HG02973 (cell line): ENCODE results near the gene ETS1.

Experiments used
- ATAC-seq: cut with Tn5 transposase; IDR thresholded peaks from one replicate; pipeline ENCODE4 v1.9.1; 2021; ENCODE audit warnings: moderate library complexity; ENCODE audit not compliant: unreplicated experiment

ETS1 gene

DNA sequence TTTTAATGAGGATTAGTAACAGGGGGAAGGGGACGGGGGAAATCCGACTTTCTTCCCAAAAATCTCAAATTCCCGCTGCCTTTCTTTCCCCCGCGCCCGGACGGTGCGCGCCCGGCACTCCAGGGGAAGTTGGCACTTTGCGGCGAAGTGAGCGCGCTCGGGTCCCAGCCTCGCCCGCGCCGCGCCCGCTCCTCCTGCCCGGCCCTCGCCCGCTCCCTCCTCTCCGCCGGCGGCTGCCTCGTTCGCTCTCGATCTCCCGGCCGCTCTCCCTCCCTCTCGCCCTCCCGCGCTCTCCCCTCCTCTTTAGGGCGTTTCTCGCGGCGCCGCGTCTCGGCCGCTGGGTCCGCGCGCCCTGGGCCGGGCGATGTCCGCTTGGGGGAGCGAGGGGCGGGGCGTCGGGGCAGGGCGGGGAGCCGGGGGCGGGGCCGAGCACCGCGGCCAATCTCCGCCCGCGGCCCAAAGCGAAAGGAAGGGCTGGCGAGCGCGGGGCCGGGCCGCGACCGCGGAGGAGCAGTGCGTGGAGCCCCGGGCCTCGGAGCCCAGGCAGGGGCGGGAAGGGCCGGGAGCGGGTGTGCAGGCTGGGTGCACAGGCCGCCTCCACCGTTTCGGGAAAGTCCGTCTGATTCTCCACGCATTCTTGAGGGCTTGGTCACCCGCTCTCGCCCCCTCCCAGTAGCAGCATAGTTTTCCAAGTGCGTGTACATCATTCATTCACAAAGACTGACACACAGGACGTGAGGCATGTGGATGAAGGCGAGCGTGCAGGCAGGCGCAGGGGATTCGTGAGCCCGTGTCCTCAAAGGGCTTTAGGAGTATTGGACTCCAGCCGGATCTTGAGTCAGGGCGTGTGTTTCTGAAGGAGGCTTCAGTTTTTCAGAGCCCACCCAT lies 65.1 kb downstream of the ETS1 start:
- peak; percentile 76 for ATAC-seq

DNA sequence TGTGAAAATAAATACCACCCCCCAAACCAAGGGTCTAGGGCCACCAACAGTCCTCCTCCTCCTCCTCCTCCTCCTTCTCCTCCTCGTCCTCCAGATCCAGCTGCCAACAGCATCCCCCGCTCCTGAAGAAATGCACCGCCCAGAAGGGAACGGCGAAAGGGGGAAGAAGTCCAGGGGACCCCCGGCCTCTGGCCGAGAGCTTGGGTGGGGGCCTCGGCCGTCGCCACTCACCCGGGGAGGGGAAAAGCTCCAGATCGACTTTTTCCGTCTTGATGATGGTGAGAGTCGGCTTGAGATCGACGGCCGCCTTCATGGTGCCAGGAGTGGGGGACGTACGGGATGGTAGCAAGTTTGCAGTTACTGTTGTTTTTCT lies 65.7 kb downstream of the ETS1 start:
- no peak for ATAC-seq

DNA sequence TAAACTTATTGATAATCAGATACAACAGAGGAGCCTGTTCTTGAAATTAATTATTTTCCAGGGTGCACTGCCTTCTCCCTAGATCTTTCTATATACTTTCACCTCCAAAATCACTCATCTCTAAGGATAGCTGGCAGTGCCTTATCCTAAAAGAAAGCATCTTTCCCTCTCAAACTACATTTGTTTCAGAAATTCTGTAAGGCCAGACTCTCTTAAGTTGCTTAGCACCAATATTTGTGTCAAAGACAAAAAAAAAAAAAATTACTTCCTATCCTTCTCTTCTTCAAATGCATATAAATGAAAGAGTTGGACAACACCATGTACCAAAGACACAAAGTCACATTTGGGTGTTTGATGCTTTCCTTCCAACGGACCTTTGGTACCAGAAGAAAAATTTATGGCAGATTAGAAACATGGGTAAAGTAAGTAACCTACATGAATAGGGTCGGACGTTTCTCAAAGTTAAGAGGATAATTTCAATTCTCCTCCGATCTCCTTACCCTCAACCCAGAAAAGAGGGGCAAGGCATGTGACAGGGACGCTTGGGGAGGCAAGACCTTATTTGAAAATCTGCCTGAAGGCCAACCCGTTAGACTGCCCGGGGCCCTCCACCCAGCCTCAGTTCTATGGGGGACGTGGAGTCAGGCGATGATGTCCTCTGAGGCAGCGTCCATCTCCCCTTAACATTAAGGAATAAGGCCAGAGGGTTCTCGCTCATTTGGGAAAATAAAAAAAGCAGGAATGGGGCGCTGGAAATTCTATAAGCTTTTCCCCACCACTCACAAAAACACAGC lies 66.3 kb downstream of the ETS1 start:
- ATAC-seq = no peak

DNA sequence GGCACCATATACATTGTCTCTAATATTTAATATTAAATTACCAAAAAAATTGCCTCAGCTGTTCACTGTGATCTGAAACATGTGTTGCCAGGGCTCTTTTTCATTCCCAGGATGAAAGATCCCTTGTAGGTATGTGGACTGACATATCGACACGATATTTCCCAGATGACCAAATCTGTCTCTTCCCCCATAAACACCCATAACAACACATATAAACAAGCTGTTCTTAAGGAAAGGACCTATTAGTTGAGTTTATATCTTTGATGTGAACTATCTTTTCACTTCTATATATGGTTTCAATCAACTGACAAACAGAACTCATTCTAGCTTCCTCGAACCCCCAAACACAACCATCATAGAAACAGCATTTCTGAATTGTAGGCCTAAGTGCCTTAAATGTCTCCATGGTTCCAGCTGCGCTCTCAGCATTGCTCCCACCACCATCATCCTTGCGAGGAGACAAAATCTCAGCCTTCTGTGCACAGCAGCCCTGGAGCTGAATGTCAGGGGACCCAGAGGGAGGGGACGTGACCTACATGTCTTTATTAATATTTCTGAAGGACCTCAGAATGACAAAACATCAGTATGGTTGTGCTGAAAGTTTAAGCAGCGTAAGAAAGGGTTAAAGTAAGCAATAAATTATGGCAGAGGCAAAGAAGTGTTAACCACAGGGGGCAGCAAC lies 67.0 kb downstream of the ETS1 start:
- ATAC-seq = no peak

DNA sequence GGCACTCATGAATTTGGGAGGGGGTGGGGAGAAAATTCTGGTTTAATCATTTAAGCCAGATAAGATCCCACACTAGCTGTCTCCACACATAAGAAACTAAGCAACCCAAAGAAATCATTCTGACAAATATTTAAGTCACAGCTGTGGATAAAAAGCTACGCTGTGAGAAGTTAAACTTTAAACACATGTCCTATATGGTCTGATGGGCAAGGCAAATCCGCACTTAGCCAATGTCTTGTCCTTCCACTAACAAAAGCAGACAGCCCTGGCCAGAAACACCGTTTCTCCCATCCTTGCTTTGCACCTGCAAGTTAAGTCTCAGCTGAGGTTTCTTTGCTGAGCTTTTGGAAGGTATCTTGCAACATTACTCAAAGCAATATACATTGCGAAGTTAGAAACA lies 68.0 kb downstream of the ETS1 start:
- no peak for ATAC-seq

DNA sequence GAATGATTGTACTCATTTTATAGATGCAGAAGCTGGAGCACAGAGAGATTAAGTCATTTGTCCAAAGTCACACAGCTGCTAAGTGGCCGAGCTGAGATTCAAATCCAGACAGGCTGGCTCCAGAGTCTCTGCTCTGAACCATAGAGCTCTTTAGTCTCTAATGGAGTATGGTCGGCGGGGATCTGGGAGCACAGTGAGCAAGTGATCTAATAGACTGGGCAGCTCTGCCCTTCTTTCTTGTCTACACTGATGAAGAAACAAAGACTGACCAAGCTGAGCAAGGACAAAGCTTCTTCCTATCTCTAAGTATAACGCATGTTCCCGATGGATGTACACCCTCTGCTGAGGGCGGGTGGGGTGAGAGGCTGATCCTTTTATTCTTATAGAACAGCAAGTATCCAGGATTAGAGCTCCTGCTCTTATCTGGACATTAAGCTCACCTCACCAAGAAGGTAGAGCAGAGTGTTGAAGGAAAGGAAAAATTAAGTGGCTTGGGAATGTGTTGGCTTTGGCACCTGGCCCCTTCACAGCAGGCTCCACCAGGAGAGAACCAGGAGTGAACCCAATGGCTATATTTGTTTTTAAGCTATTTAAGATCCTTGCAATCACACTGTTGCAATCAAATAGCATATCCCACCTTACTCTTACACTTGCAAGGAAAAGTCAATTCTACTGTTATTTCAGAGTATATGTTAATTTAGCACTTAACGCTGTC lies 68.7 kb downstream of the ETS1 start:
- no peak for ATAC-seq

DNA sequence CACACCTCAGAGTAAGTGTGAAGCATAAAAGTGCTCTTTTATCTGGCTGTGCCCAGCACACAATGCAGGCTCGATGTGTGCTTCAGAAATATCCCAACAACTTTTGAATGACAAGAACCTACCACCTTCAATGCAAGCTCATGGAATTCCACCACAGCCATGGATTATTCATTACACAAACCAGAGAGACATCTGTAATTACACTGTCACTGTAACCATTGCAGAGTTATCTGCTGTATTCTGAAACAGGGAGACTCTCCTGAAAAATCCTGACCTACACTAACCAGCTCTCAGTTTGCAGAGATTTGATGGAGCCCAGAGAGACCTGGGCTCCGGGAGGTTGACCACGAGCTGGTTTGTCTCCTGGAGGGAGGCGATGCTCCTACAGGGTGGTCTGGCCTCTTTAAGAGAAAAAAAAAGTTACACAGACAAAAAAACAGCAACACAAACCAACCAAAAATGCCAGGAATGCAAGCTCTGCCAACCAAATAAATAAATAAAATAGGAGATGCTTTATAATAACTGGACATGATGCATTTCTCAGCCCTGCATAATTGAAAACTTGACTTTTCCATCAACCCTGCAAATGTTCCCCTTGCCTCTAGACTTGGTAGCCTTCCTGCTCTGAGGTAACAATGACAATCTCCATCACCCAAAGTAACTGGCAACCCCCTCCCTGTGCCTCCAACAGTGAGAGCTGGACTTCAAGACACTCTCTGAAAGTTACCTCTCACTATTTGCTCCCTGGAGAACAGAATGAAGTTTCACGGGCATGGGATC lies 69.7 kb downstream of the ETS1 start:
- no peak for ATAC-seq

DNA sequence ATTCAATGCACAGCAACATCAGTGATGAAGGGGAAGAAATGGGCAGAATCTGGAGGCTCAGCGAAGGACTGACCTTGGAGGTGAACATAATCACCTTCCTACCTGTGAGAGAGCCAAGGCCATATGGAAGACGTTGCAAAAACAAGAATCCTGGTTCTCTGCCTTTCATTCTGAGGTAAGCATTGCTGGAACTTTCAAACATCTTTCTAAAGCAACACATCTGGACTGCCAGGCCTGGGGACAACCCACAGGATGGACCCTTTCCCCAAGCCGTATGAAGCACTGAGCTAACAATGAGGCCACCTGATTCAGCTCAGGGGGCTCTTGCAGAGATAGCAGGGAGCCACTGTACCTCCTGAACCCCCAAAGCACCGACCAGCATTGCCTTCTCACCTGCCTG lies 70.5 kb downstream of the ETS1 start:
- no peak for ATAC-seq

DNA sequence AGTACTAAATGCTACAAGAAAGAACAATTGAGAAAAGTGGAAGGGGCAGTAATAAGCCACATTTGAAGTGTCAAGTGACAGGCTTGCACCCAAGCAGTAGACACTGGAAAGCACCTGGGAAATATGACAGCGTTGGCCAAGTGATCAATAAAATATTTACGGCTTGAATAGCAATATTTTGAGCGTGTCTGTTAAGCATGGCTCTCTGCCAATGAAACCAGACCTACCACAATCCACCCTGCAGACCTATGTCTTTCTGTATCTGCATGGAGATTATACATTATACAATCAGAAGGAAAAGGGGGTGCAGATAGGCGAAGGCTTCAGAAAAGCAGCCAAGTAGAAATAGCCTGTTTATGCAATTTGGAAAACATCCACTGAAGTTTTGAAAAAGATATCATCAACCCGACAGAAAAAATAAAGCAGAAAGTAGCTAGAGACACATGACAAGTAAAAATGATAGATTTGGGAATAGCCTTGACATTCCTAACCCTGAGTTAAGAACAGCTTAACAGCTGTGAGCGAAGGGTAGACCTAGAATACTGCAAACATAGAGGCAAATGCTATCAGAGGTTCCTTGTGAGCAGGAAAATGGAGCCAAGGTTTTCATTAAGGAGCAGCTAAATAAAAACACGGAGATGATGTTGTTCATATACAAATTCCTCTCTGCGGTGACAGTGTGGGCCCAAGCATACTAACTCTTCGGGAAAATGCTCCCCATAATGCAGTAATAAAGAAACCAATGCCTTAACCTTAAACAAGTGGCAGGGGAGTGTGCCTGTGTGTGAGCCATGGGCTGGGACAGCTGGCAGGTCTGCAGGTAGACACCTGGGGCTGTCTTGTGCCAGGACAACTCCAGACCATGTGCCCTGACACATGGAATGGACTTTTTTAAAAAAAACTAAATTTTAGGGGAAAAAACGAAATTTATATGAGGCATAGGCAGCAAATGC lies 71.3 kb downstream of the ETS1 start:
- ATAC-seq = no peak

DNA sequence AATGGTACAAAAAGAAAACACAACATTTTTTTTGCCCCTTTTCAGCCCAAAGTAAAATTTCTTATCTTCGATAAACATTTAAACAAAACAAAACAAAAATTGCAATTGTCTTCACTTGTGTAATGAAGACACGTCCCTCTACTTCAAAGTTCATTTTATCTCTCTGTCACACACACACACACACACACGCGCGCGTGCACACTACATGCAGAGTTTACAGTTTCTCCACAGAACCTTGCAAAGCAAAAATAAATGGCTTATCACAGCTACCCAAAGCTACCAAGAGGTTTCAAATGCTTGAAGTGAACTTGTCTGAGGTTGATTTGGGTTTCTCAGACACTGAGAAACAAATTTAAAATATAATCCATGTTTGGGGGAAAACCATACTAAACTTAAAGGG lies 72.3 kb downstream of the ETS1 start:
- no peak for ATAC-seq

DNA sequence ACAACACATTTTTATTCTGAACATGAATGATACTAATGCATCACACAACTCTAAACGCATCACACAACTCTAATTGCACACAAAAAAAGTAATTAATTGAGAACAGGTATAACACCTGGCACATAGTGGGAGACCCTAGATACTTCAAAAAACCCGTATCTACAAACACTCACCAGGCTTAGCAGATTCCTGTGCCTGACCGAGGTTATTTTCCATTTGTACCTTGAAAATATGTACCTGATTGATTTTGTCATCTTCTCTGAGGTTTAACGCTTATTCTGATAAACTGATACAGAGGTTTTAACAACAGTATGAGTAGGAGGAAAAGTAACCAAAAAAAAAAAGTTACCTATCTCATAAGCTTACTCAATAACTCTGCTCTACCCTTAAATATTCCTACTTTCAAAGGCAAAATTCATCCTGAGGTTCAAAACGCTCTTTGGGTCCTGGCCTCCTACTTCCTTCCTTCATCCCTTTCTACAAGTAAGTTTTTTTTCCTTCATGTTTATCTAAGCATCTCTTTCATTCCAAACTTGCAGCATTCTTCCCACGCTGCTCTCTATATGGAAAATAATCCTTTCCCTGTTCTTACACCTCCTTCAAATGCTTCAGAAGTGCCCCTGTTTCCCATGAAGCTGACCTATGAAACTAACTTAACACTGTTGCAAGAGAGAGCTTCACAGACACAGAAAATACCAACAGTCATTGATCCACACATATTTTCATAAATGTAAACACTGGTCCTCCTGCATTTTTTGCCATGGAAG lies 73.3 kb downstream of the ETS1 start:
- ATAC-seq = no peak

DNA sequence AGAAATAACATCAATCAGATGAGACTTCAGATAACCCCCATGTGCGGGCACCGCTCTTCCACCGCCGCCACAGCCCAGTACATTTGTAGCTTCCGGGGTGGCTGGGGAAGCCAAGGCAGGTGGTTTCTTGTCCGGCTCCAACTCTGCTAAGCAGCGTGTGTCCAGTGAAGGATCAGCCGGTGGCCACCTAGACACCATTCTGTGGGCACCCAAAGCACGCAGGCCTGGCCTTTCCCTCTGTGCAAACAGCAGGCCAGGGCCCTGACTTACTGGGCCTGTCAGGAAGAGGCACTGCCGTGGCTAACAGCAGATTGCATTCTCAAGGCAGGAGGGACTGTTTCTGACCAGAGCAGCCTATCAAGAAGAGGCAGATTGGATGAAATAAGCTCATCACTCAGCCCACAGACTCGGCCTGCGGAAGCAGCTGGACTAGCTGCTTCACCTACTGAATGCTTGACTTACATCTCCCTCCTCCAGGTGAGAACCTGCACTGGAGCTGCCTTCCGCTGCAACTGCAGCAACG lies 74.8 kb downstream of the ETS1 start:
- ATAC-seq = no peak

DNA sequence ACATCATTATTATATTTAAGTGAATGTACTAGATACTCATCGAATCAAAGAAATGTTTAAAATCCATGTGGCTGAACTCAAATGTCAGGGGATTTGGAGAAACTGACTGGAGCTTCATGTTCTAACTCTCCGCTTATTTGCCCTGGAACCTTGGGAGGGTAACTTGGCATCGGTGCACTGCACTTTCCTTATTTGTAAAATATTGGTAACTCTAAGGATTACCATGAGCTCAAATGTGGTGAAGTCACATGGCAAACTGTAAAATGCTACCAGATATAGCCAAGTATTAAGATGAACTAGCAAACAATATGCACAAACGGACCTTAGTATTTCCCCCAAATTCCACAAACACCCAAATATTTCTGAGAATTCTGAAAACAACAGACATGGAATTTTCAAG lies 75.6 kb downstream of the ETS1 start:
- ATAC-seq = no peak

DNA sequence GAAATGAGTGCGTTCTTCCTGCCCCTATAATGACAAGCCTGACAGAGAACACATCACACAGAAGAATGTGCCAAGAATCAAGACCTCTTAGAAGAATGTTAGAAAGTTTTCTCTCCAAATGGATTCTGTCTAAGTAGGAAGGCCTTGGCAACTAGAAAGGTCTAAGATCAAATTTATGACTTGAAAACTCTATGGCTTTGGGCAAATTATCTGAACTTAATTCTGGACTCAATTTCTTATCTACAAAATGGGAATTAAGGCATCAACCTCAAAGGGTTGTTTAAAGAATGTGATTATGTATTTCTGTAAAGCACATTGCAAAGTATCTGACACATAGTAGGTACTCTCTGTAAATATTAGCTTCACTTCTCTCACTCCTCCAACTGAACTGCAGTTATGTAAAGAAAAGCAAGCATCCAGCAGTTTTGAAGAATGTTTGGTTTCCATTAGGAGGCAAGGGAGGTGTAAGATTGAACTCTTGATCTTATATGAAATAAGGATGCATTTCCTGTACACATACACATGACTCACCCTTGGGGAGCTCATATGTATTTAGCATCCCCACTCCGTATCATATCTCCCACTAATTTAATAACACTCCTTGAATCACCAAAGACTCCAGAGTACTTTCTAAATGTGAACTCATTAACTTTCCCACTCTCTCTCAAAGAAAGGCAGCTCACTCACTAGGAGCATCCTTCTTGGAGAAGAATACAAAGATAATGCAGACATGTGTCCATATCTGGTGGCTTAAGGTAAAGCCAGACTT lies 77.6 kb downstream of the ETS1 start:
- ATAC-seq = no peak

DNA sequence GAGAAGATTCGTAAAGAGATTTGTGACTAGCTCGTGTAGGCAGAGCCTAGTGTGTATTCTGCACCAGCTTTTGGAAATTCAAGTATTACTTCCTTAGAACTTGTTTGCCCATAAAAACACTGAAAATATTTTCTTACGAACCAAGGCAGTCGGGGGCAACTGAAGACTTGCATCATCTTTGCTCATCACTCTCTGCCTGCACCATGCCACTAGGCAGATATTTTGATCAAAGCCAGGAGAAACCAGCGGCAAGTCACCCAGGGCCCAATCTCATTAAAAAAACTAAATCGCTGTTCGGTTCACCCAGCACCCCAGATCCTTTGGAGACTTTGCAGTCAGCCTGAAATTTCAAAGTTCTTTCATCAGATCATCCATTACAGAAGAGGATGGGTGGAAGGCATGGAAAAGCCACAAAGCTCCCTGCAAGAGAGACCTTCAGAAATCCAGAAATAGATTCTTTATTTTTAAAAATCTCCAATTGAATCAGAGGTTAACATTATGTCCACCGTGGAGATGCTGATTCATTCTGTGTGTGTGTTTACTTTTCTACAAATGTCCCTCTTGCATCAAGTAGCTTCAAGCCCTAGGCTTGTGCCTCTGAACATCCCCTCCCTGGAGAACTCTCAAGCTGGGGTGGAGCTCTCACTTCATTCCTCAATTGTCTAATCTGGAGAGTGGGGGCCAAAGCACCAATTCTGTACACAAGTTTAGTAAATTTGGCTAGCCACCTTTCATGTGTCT lies 78.4 kb downstream of the ETS1 start:
- ATAC-seq = no peak

DNA sequence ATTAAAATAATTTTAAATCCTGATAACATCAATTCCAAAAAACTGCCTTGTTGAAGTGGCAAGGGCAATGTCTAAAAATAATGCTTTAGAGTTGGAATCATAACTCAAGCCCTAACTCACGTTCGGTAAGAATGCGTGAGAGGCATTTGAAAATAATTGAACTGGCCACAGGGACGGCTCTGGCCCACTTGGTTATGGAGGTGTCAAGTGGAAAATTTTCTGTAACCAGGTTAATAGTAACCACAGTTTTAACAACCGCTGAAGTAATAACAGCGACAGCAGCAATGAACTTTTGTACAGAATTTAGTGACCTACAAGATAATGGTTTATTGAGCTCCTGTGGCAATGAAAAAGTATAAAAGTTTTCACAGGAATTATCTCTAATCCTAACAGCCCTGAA lies 79.4 kb downstream of the ETS1 start:
- ATAC-seq = no peak
